HT-29 (cell line): Measurements from ENCODE around the gene SZT2. TPM values are rescaled to one million over a fixed set of nuclear protein-coding genes. Genes with fewer than 3 reads are reported as not detected.
"Not testable (repeated sequence)": the region's sequence is repeated elsewhere in the genome, so short reads cannot be mapped to it uniquely, and the experiment has no call there.

Experiments used
- DNase-seq: peaks from one replicate; pipeline ENCODE4 v3.0.0-alpha.2; 2015; ENCODE audit warnings: low spot score
- small RNA-seq: library from RNA; depleted of rRNA; stranded (forward); fragments of <200 nt; gene quantifications from one replicate; pipeline ENCODE3, GENCODE V24; 2014
- total RNA-seq: library from RNA; depleted of rRNA; stranded (reverse); fragments of >200 nt; shearing (Covaris generic); gene quantifications from 2 replicates; pipeline ENCODE4 v1.2.3, GENCODE V29; 2014; rRNA removed

SZT2 gene
- total RNA-seq, 1 experiment from 2014 or later, result 21.9 TPM

- DNase-seq, result no peak
Measured at GRCh38 chr1:43491061-43491460, 101.4 kb downstream of the SZT2 start.

- DNase-seq, result no peak
Measured at GRCh38 chr1:43492826-43493225, 103.1 kb downstream of the SZT2 start.

- DNase-seq, result no peak
Measured at GRCh38 chr1:43493661-43494450, 104.2 kb downstream of the SZT2 start.

GRCh38 chr1:43495204-43495603 lies 105.5 kb downstream of the SZT2 start:
- DNase-seq, result no peak

GRCh38 chr1:43499898-43500297 lies 110.2 kb downstream of the SZT2 start:
- no peak for DNase-seq

GRCh38 chr1:43501806-43502205 lies 112.1 kb downstream of the SZT2 start:
- not testable (repeated sequence) for DNase-seq

- no peak for DNase-seq
Measured at GRCh38 chr1:43503534-43503933, 113.8 kb downstream of the SZT2 start.

Small RNA genes lying within 50 kb of the gene (small RNA-seq; reads per million reads assigned to genes)
- gene MIR6735, result not detected

Other genes with a start within 250 kb of the SZT2 start
- 112 and 134 TPM in 2 replicates for gene EBNA1BP2, start 217.6 kb upstream of the SZT2 start, total RNA-seq
- gene CFAP57, start 217.6 kb upstream of the SZT2 start, total RNA-seq, result 0.38 and 0.99 TPM in 2 replicates
- 64.2 and 65.2 TPM in 2 replicates for gene TMEM125, start 119.9 kb upstream of the SZT2 start, total RNA-seq
- gene C1orf210, start 104.3 kb upstream of the SZT2 start, total RNA-seq, result 39.0 and 58.2 TPM in 2 replicates
- not detected in 2 replicates for gene TIE1, start 88.9 kb upstream of the SZT2 start, total RNA-seq
- 0.79 TPM in 1 of 2 replicates, not detected in the other for gene MPL, start 52.1 kb upstream of the SZT2 start, total RNA-seq
- 278 and 304 TPM in 2 replicates for gene CDC20, start 30.9 kb upstream of the SZT2 start, total RNA-seq
- 160 and 176 TPM in 2 replicates for gene ELOVL1, start 21.9 kb upstream of the SZT2 start, total RNA-seq
- 33.9 and 36.5 TPM in 2 replicates for gene MED8, start 99 bp upstream of the SZT2 start, total RNA-seq
- 59.7 and 69.1 TPM in 2 replicates for gene HYI, start 64.0 kb downstream of the SZT2 start, total RNA-seq
- 101 and 122 TPM in 2 replicates for gene PTPRF, start 141.0 kb downstream of the SZT2 start, total RNA-seq